A673 (cell line): ENCODE data around the gene FAM114A1.

Experiments
- CTCF ChIP-seq: fragments of 300-800, 200-600 bp; sonication (generic); conservative IDR thresholded peaks from 2 replicates; pipeline ENCODE4 v1.5.1; 2017; ENCODE audit warnings: low read depth, mild to moderate bottlenecking, antibody characterized with exemption, low read length, moderate library complexity, mixed read lengths
- EZH2 ChIP-seq: fragments of 200-600 bp; sonication (generic); IDR thresholded peaks from 2 replicates; pipeline ENCODE4 v1.6.1; 2017; ENCODE audit warnings: borderline replicate concordance, low read depth, mild to moderate bottlenecking, mixed read lengths, antibody characterized with exemption, low read length; ENCODE audit not compliant: poor library complexity, severe bottlenecking

- no peak for TF ChIP-seq CTCF
- no peak for TF ChIP-seq EZH2
Observed at GRCh38 chr4:38950159-38950558, 82.6 kb downstream of the FAM114A1 start.
